K562 (cell line): Measurements from ENCODE around the gene VPS35L. TPM values are rescaled to one million over a fixed set of nuclear protein-coding genes. Genes with fewer than 3 reads are reported as not detected.

ENCODE experiments used
- ATAC-seq: fragments of 200-7000 bp; cut with Tn5 transposase; 3 replicates; pipeline ENCODE4 v1.9.1; 2020; ENCODE audit warnings: moderate library complexity
- BruUV-seq: library from RNA; stranded (reverse); fragments of 400-500 nt; replicated peaks from 2 replicates; lab custom pipeline; 2021; lab: Mats Ljungman, UMichigan
- CTCF ChIA-PET: fragments of 300-600 bp; formaldehyde crosslinking; extraction: SDS; loops from one replicate; lab custom pipeline; 2021; ENCODE audit warnings: low intra/inter-chr PET ratio; lab: Yijun Ruan, JAX
- POLR2A ChIA-PET: fragments of 300-600, 350-650 bp; sonication (Branson Sonifier 250); formaldehyde crosslinking; extraction: SDS; loops from one replicate; lab custom pipeline; 2021; ENCODE audit warnings: antibody characterized with exemption, inconsistent platforms; lab: Yijun Ruan, JAX
- DNase-seq, 4 experiments: peaks; one replicate each; pipeline versions ENCODE4 v3.0.0 to v3.0.0-alpha.2; 2011 to 2018; ENCODE audit warnings: low spot score in 3 of 4, mixed read lengths in 3 of 4; ENCODE audit errors: extremely low read depth in 1 of 4
- FAIRE-seq: peaks from 2 replicates; lab custom pipeline; 2011; peaks lifted over from hg19 to GRCh38; lab: Jason Lieb, UNC
- H2AFZ ChIP-seq: 2 replicates; pipeline ENCODE4 v1.6.0; 2011; ENCODE audit warnings: low read depth, low read length, control low read depth, inconsistent platforms
- H3K27ac ChIP-seq: fragments of 200-600 bp; 3 replicates; pipeline ENCODE4 v1.8.0; 2011; ENCODE audit warnings: low read depth, mild to moderate bottlenecking, control low read depth, inconsistent platforms, low read length, moderate library complexity, mixed read lengths; ENCODE audit errors: extremely low read depth
- H3K27me3 ChIP-seq, 2 experiments: fragments of 300-600 bp in 1 of 2; 2 replicates in 1 of 2; 3 replicates in 1 of 2; pipeline versions ENCODE4 v1.6.0 to v1.8.0; 2011; ENCODE audit warnings: inconsistent platforms in 2 of 2, low read length in 2 of 2, mild to moderate bottlenecking in 1 of 2, mixed read lengths in 1 of 2, moderate library complexity in 1 of 2; ENCODE audit not compliant: control insufficient read depth in 2 of 2, insufficient read depth in 2 of 2
- H3K36me3 ChIP-seq: fragments of 300-600 bp; 3 replicates; pipeline ENCODE4 v1.8.0; 2011; ENCODE audit warnings: mild to moderate bottlenecking, low read length, inconsistent platforms; ENCODE audit not compliant: control insufficient read depth, insufficient read depth
- H3K4me1 ChIP-seq, 2 experiments: fragments of 200-600 bp in 1 of 2; replicated peaks in 1 of 2; 2 replicates in 1 of 2; 3 replicates in 1 of 2; pipeline versions ENCODE4 v1.5.1 to v1.8.0; 2011; ENCODE audit warnings: inconsistent platforms in 2 of 2, low read length in 2 of 2, mild to moderate bottlenecking in 1 of 2, mixed read lengths in 1 of 2, moderate library complexity in 1 of 2; ENCODE audit not compliant: control insufficient read depth in 2 of 2, insufficient read depth in 2 of 2
- H3K4me2 ChIP-seq: 2 replicates; pipeline ENCODE4 v1.6.1; 2011; ENCODE audit warnings: low read length, control low read depth, inconsistent platforms, mixed read lengths; ENCODE audit not compliant: insufficient read depth
- H3K4me3 ChIP-seq: fragments of 200-600 bp; sonication (generic), shearing (Covaris generic); 2 replicates; pipeline ENCODE4 v1.5.1; 2016; ENCODE audit warnings: control low read depth, inconsistent platforms
- H3K79me2 ChIP-seq: fragments of 200-600 bp; 3 replicates; pipeline ENCODE4 v1.8.0; 2011; ENCODE audit warnings: low read length, inconsistent platforms; ENCODE audit not compliant: control insufficient read depth, insufficient read depth
- H3K9ac ChIP-seq, 2 experiments: 2 replicates each; pipeline versions ENCODE4 v1.6.0 to v1.6.1; 2011; ENCODE audit warnings: low read depth in 2 of 2, low read length in 2 of 2, control low read depth in 1 of 2, inconsistent platforms in 1 of 2, mild to moderate bottlenecking in 1 of 2, mixed read lengths in 1 of 2; ENCODE audit not compliant: insufficient read depth in 1 of 2
- H3K9me1 ChIP-seq: one replicate; pipeline ENCODE4 v1.6.0; 2011; ENCODE audit warnings: inconsistent platforms, mild to moderate bottlenecking, low read length, moderate library complexity; ENCODE audit not compliant: control insufficient read depth, insufficient read depth
- H3K9me3 ChIP-seq: replicated peaks from 2 replicates; pipeline ENCODE4 v1.5.1; 2011; ENCODE audit warnings: low read depth, low read length, inconsistent platforms; ENCODE audit not compliant: control insufficient read depth, insufficient read depth
- H4K20me1 ChIP-seq: replicated peaks from 2 replicates; pipeline ENCODE4 v1.6.1; 2011; ENCODE audit warnings: low read length, inconsistent platforms, mixed read lengths; ENCODE audit not compliant: control insufficient read depth, insufficient read depth
- NR2C1 ChIP-seq, 2 experiments: fragments of 450-650 bp; IDR thresholded peaks; 2 replicates each; pipeline ENCODE4 v1.6.1; 2017; ENCODE audit warnings: mild to moderate bottlenecking in 2 of 2, antibody characterized with exemption in 1 of 2, inconsistent platforms in 1 of 2, missing compliant biosample characterization in 1 of 2, missing genetic modification characterization in 1 of 2
- SMARCA5 ChIP-seq: fragments of 450-650 bp; IDR thresholded peaks from 2 replicates; pipeline ENCODE4 v1.6.1; 2016
- ZFP30 ChIP-seq: fragments of 250-450 bp; sonication (Bioruptor Pico); IDR thresholded peaks from 2 replicates; pipeline ENCODE4 v1.8.0; 2022; ENCODE audit warnings: moderate library complexity, mild to moderate bottlenecking, inconsistent platforms, borderline replicate concordance
- ZNF347 ChIP-seq: fragments of 450-650 bp; formaldehyde crosslinking; IDR thresholded peaks from 2 replicates; pipeline ENCODE4 v1.4.0; 2020; ENCODE audit warnings: low read depth, mild to moderate bottlenecking, moderate library complexity
- WGBS: fragments of 100-300 bp; shearing (Covaris generic); methylation state at CpG from one replicate; pipeline ENCODE4 v1.1.6; 2016; ENCODE audit warnings: low coverage, mixed read lengths; ENCODE audit not compliant: insufficient coverage; ENCODE audit errors: missing lambda C conversion rate; 5-methylcytosine and 5-hydroxymethylcytosine counted together
- in situ Hi-C: fragments of 300-500 bp; cut with MboI; formaldehyde crosslinking; loops from 4 replicates; pipeline ENCODE4 v1.15.0; 2018; ENCODE audit warnings: inconsistent platforms, mixed read lengths
- intact Hi-C: fragments of 100-400 bp; cut with micrococcal nuclease; formaldehyde crosslinking; loops from 2 replicates; pipeline ENCODE4 v1.14.2; 2022
- polyA plus RNA-seq, 8 experiments: library from polyadenylated mRNA; depleted of rRNA in 4 of 8; stranded (reverse) in 5 of 8; unstranded in 3 of 8; fragments of >200 nt; fragmentation: Nextera tagmentation in 2 of 8; fragmentation: Illumina TruSeq in 1 of 8; extraction: Ambion mirVana in 2 of 8; extraction: Trizol in 1 of 8; gene quantifications; 2 replicates each; pipeline versions ENCODE4 v1.2.1 to v1.2.3, GENCODE V29; 2011 to 2014; ENCODE audit warnings: inconsistent platforms in 1 of 8, missing spikeins in 1 of 8
- total RNA-seq, 7 experiments: library from RNA; depleted of rRNA in 6 of 7; stranded (reverse); fragments of >200 nt in 6 of 7; fragmentation: Illumina TruSeq in 2 of 7; extraction: Trizol in 2 of 7; gene quantifications; 2 replicates each; pipeline versions ENCODE4 v1.2.1 to v1.2.3, GENCODE V29; 2011 to 2021; ENCODE audit warnings: low replicate concordance in 1 of 7

The VPS35L gene
- total and polyA plus RNA-seq, 9 of the 15 experiments (the other 6 are each of a cell fraction or from before 2014, with no cell fraction given), result 10.2 to 30.4 (median 20.1) TPM

DNA sequence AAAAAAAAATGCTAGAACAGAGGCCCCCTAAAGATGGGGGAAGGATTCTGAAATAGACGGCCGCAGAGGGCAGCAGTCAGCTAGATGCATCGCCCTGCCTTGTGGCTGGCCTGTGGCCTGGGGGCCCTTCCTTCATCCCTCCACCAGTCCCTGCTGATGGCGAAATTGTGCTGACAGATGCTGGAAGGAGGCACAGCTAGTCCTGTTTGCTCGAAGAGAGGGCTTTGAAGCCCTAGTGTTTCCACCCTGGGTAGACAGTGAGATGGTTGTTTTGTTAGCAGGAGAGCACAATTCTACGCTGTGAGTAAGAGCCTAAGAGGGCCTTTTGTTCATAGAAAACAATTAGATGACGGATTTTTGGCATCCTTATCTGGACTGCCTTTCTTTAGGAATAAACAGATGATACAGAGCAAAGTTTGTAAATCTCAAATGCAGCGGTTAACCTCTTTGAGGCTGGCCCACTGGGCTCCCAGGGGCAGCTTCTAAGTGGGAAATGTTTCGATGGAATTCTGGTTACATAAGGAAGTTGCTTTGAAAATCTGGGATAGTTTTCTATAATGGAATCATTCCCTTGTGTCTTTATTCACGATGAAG is 23.0 kb downstream of the VPS35L start:
- in situ Hi-C loops, result no loop called here
- Histone ChIP-seq H3K36me3 (peaks cover 23% of the 10 kb centered on the region; the same call in 2 of the 3 replicates), H3K4me2 (no peak overlapping the region), H3K27me3 (no peaks in the 10 kb centered on the region), H3K4me1 (no peaks in the 10 kb centered on the region), H3K27ac (no peak overlapping the region), H3K79me2 (no peaks in the 10 kb centered on the region), H3K9me1 (no peaks in the 10 kb centered on the region), H3K4me3 (no peak overlapping the region), H2AFZ (no peak overlapping the region), H3K9me3 (peaks cover 6% of the 10 kb centered on the region; the same call in 1 of the 2 replicates), H3K9ac (no peak overlapping the region), H4K20me1 (no peaks in the 10 kb centered on the region)
- ChIA-PET CTCF (interaction anchor here (0.6 kb wide), 1 partner anchor 1343 kb away, joined by 3 read pairs; no protein-coding TSS in a partner anchor), POLR2A (interaction anchor here (0.5 to 2.5 kb wide), 2 partner anchors 11 to 22 kb away, joined by 3 to 7 read pairs; no protein-coding TSS in a partner anchor)
- TF ChIP-seq NR2C1 (IDR thresholded peaks at IDR 0.05), result no peak
- no peak for TF ChIP-seq NR2C1 (tag; IDR thresholded peaks at IDR 0.05)
- no peak for TF ChIP-seq ZNF347 (CRISPR knock-in tag)
- no peak for TF ChIP-seq ZFP30
- TF ChIP-seq SMARCA5, result no peak
- FAIRE-seq (no peak), DNase-seq (no peak), ATAC-seq (no peak)
- intact Hi-C loops, result no loop called here
- 61% methylated on average over 9 of the region's 10 CpGs for WGBS
- no TSS peak for BruUV-seq
